NCI-H128 (cell line): Measurements from ENCODE around the gene SULF2.

ENCODE experiments used
- DNase-seq: peaks from one replicate; lab custom pipeline; 2025; ENCODE audit not compliant: unreplicated experiment; lab: John Stamatoyannopoulos, UW

SULF2 gene

GRCh38 chr20:47612670-47613069, 172.6 kb downstream of the SULF2 start:
- DNase-seq = no peak

GRCh38 chr20:47611785-47612184, 173.5 kb downstream of the SULF2 start:
- no peak for DNase-seq

- DNase-seq = no peak
These were observed 174.4 kb downstream of the SULF2 start for GRCh38 chr20:47610945-47611250.

- no peak for DNase-seq
These were observed 174.9 kb downstream of the SULF2 start for GRCh38 chr20:47610247-47610944.

- no peak for DNase-seq
These were observed 176.3 kb downstream of the SULF2 start for GRCh38 chr20:47609001-47609400.
